GM18519 (cell line): ENCODE data around the gene MAP7D2.
"Not testable (repeated sequence)": the region's sequence is repeated elsewhere in the genome, so short reads cannot be mapped to it uniquely, and the experiment has no call there.

Experiments
- ATAC-seq: cut with Tn5 transposase; IDR thresholded peaks from one replicate; pipeline ENCODE4 v1.9.1; 2021; ENCODE audit warnings: mild to moderate bottlenecking, moderate library complexity; ENCODE audit not compliant: unreplicated experiment, low FRiP score

Gene MAP7D2

GRCh38 chrX:20116577-20117240, at the start of gene MAP7D2:
MAP7D2 (minus strand) TSS chrX:20116907; CDS start chrX:20116879, 28 bp downstream.
- ATAC-seq: no peak

DNA sequence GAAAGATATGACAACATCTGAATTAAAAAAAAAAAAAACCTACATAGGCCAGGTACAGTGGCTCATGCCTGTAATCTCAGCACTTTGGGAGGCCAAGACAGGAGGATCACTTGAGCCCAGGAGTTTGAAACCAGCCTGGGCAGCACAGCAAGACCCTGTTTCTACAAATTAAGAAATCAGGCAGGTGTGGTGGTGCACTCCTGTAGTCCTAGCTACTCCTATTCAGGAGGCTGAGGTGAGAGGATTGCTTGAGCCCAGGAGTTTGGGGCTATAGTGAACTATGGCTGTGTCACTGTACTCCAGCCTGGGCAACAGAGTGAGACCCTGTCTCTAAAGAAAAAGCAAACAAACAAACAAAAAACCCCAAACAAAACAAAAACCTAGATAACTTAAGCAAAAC, 45.8 kb upstream of the MAP7D2 start:
- not testable (repeated sequence) for ATAC-seq

- no peak for ATAC-seq
Observed at GRCh38 chrX:20159797-20160385, 43.2 kb upstream of the MAP7D2 start.

- no peak for ATAC-seq
Observed at GRCh38 chrX:20151689-20152088, 35.0 kb upstream of the MAP7D2 start.

DNA sequence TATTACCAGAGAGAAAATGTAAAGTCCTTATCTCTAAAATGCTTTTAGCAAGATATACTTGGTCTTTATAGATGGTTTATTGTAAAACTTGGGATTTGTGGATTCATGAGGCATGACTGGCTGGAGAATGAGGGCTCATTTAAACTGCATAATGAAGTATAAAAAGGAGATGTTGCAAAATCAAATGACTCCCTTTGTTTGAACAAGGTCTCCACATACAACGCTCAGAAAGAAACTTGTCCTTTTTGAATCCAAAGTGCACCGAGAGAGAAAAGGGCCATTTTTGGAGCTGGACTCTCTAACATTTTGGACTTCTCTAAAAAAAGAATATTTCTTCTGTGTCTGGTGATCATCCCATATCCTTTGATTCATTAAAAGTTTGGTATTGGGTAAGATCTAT, 32.6 kb upstream of the MAP7D2 start:
- ATAC-seq: no peak

- no peak for ATAC-seq
Observed at GRCh38 chrX:20147561-20147960, 30.9 kb upstream of the MAP7D2 start.

- ATAC-seq: no peak
Observed at GRCh38 chrX:20144491-20144890, 27.8 kb upstream of the MAP7D2 start.

DNA sequence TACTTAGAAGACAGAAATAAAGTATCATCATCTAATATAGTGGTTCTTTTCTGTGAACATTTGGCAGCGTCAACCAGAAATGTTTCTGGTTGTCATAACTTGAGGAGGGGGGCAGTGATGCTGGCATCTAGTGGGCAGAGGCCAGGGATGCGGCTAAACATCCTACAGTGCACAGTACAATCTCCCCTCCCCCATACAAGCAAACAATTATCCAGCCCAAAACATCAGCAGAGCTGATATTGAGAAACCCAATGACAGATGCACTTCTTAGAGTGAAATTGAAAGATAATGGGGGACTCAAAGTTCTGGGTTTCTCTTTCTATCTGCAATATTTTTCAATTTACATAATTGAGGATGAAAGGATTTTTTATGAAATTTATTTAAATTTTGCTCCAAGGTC, 26.9 kb upstream of the MAP7D2 start:
- ATAC-seq: no peak

DNA sequence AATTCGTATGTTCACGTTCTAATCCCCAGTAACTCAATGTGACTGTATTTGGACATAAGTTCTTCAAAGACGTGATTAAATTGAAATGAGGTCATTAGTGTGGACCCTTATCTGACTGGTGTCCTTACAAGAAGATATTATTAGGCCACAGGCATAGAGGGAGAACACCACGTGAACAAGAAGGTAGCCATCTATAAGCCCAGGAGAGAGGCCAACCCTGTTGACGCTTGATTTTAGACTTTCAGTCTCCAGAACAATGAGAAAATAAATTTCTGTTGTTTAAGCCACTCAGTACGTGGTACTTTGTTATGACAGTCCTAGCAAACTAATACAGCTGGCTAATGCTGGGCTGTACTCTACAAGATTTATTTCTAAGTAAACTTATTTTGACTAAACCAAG, 26.4 kb upstream of the MAP7D2 start:
- ATAC-seq: no peak

- peak; percentile 98 for ATAC-seq
Observed at GRCh38 chrX:20141281-20142220, 24.8 kb upstream of the MAP7D2 start, which contains the start of gene EIF1AX. EIF1AX (minus strand) TSS chrX:20141838; CDS start chrX:20141640, 198 bp downstream.

GRCh38 chrX:20140420-20140819, 23.7 kb upstream of the MAP7D2 start:
- ATAC-seq: no peak

- ATAC-seq: no peak
Observed at GRCh38 chrX:20139966-20140365, 23.3 kb upstream of the MAP7D2 start.

- no peak for ATAC-seq
Observed at GRCh38 chrX:20135944-20136343, 19.2 kb upstream of the MAP7D2 start.

GRCh38 chrX:20132666-20133065, 16.0 kb upstream of the MAP7D2 start:
- ATAC-seq: no peak

DNA sequence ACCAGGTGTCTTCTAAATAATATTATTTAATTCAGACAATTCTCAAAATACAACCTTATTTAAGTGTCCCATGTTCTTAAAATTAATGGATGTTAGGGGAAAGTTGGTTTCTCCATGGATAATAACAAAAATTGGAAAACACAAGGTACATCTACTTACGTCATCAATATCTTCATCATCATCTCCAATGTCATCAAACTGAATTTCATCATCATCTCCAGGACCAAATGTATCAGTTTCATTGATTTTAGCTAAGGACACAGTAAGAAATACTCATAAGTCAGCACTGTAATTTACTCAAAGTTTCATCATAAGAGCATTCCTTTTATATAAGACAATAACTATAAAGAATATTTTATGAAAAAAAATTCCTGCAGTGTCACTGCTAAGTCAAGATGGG, 13.7 kb upstream of the MAP7D2 start:
- ATAC-seq: no peak

DNA sequence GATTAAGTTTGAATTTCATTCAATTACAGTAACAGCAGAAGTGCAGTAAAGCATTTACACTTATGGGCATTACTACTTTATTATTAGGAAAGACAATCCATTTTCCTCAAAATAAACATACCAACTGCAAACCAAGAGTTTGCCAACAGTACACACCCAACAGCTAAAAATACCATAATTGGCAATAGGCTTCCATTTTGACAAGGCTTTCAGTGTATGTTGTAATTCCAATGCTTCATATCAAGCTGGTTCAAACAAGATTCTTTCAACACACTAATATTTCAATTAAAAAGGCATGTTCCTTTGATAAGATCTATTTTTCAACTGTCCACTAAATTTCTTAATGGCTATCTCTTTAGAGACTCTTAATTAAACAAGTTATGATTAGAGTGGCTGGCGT, 12.8 kb upstream of the MAP7D2 start:
- no peak for ATAC-seq

DNA sequence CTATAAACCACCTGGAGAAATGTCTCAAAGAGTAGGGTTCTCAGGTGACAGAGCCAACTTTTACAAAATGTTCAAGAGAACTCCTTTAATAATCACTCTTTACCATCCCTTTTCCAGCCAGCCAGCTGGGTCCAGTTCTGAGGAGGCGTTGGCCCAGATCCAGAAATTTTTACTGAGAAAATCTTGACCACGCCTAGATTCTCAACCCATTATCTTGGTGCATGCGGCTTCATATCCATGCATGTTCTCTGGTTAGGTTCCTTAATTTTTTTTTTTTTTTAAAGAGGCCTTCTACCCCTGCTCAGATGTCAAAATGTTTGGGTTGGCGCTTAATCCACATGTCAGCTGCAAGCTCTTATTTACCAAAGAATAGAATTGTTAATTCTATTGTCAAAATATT, 12.0 kb upstream of the MAP7D2 start:
- no peak for ATAC-seq

GRCh38 chrX:20127440-20127839, 10.7 kb upstream of the MAP7D2 start:
- ATAC-seq: not testable (repeated sequence)

DNA sequence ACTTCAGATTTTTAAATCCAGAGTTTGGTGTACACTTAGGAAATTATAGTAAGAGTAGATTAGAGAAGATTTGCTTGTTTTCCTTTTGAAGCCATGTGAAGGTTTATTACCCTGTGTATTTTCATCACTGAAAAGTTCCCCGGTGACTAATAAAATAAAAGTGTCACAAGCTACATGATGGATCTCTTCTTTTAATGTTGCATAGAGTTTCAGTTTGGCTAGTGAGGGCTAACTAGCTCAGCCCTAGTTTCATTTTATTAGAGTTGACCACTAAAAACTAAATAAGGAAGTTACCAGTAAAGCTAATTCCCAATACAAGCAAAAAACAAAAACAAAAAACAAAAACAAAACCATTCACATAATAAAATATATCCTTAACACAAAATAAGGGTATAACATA, 10.1 kb upstream of the MAP7D2 start:
- not testable (repeated sequence) for ATAC-seq

- ATAC-seq: no peak
Observed at GRCh38 chrX:20124964-20125363, 8.3 kb upstream of the MAP7D2 start.
